Adrenal gland (tissue), 12 donors: ENCODE results near the gene PTH2R. TPM values are rescaled to one million over a fixed set of nuclear protein-coding genes. Genes with fewer than 3 reads are reported as not detected.
"Not testable (repeated sequence)": the region's sequence is repeated elsewhere in the genome, so short reads cannot be mapped to it uniquely, and the experiment has no call there.

Experiments
- DNase-seq, 7 donors: peaks; one replicate each; pipeline ENCODE4 v3.0.0-alpha.2; 2019 to 2020
- H3K27ac ChIP-seq, 5 donors: fragments of 200-600 bp; sonication (generic) in 4 of 5; 1 replicate in 3 of 5; 2 replicates in 2 of 5; pipeline versions ENCODE4 v1.5.1 to v1.8.0; 2016 to 2020; ENCODE audit warnings: mild to moderate bottlenecking in 1 of 5
- H3K27me3 ChIP-seq: fragments of 200-600 bp; 2 replicates; pipeline ENCODE4 v1.8.0; 2021
- H3K36me3 ChIP-seq, 2 donors: fragments of 200-600 bp; replicated peaks in 1 of 2; 1 replicate in 1 of 2; 2 replicates in 1 of 2; pipeline versions ENCODE4 v1.5.1 to v1.8.0; 2018 to 2022
- H3K4me1 ChIP-seq, 2 donors: fragments of 200-600 bp; replicated peaks in 1 of 2; 1 replicate in 1 of 2; 2 replicates in 1 of 2; pipeline versions ENCODE4 v1.5.1 to v1.8.0; 2018 to 2021
- H3K4me3 ChIP-seq, 4 donors: fragments of 200-600 bp; sonication (generic) in 3 of 4; one replicate each; pipeline ENCODE4 v1.5.1; 2016 to 2018
- H3K9me3 ChIP-seq, 3 donors: fragments of 200-600 bp; sonication (generic) in 1 of 3; replicated peaks in 1 of 3; 1 replicate in 2 of 3; 2 replicates in 1 of 3; pipeline versions ENCODE4 v1.5.1 to v1.8.0; 2016 to 2021
- CTCF ChIP-seq, 6 experiments: fragments of 450-650 bp in 4 of 6; fragments of 200-600 bp in 2 of 6; sonication (generic) in 1 of 6; IDR thresholded peaks; 1 replicate in 5 of 6; 2 replicates in 1 of 6; pipeline versions ENCODE4 v1.5.1 to v1.8.0; 2016 to 2021; ENCODE audit warnings: antibody characterized with exemption in 6 of 6, mild to moderate bottlenecking in 2 of 6, moderate library complexity in 1 of 6
- POLR2A ChIP-seq, 2 donors: fragments of 450-650 bp; IDR thresholded peaks; one replicate each; pipeline ENCODE4 v1.6.1; 2017; ENCODE audit warnings: antibody characterized with exemption in 2 of 2, mild to moderate bottlenecking in 2 of 2, moderate library complexity in 1 of 2
- WGBS, 4 donors: extraction: QIAGEN DNeasy Blood & Tissue Kit in 2 of 4; methylation state at CpG; one replicate each; pipeline versions ENCODE4 v1.1.5 to v1.1.7; 2013 to 2017; 5-methylcytosine and 5-hydroxymethylcytosine counted together
- intact Hi-C, 2 donors: fragments of 100-400 bp; cut with DNase I; formaldehyde crosslinking; loops; one replicate each; pipeline versions ENCODE4 v1.14.1 to v1.15.0; 2022 to 2023
- polyA plus RNA-seq, 3 donors: library from polyadenylated mRNA; stranded (reverse); fragments of 200-250 nt in 2 of 3; fragments of 350-450 nt in 1 of 3; fragmentation: Illumina TruSeq in 1 of 3; extraction: RNeasy Lipid Tissue Mini Kit (QIAGEN cat#74804) in 1 of 3; gene quantifications; one replicate each; pipeline ENCODE4 v1.2.3, GENCODE V29; 2013 to 2014
- total RNA-seq, 9 donors: library from RNA; depleted of rRNA in 4 of 9; stranded (reverse); fragments of >200 nt in 4 of 9; fragments of 120-200 nt in 1 of 9; fragmentation: NEBNext Ultra II Directional in 1 of 9; extraction: Animal tissue kit (Norgen Biotek cat#: 25700) in 1 of 9; gene quantifications; one replicate each; pipeline versions ENCODE4 v1.1.0 to v1.2.4, GENCODE V29; 2013 to 2023
- donor health status: healthy with polysubstance abuse.
- donor health status: Bipolar disorder and iron deficiency.
- donor health status: DM: yes; HTN: yes; CAD: no.
- donor health status: DM: no; HTN: no; CAD: no.
- donor health status: DM: no; HTN: no; CAD: no.
- donor health status: DM: yes; HTN: yes; CAD: no.

PTH2R gene
- total and polyA plus RNA-seq, 12 donors = 0.11 to 0.84 (median 0.28) TPM; not detected in 2

GRCh38 chr2:208509586-208509985 lies 103.0 kb downstream of the PTH2R start:
- H3K4me1 ChIP-seq = no peaks in the 10 kb centered on the region
- no peak overlapping the region for H3K4me3 ChIP-seq
- H3K36me3 ChIP-seq = no peaks in the 10 kb centered on the region
- H3K27ac ChIP-seq = no peak overlapping the region
- no peak for TF ChIP-seq CTCF (IDR thresholded peaks at IDR 0.05)
- no peak for TF ChIP-seq POLR2A (IDR thresholded peaks at IDR 0.05)
- intact Hi-C loops = no loop called here
- no peaks in the 10 kb centered on the region for H3K9me3 ChIP-seq
- H3K27me3 ChIP-seq = no peaks in the 10 kb centered on the region
- no peak for DNase-seq

- TF ChIP-seq POLR2A (IDR thresholded peaks at IDR 0.05) (no peak), CTCF (IDR thresholded peaks at IDR 0.05) (no peak)
- no peak for DNase-seq
- no peaks in the 10 kb centered on the region for H3K36me3 ChIP-seq
- intact Hi-C loops = no loop called here
- no peaks in the 10 kb centered on the region for H3K4me1 ChIP-seq
- WGBS, 4 donors = 66 to 78% (median 75%) methylated on average over 2 to 3 of the region's 3 CpGs
- no peaks in the 10 kb centered on the region for H3K9me3 ChIP-seq
- H3K27me3 ChIP-seq = no peaks in the 10 kb centered on the region
- H3K4me3 ChIP-seq = no peak overlapping the region
- no peak overlapping the region for H3K27ac ChIP-seq
Observed at GRCh38 chr2:208511016-208511415, 104.4 kb downstream of the PTH2R start.

GRCh38 chr2:208511573-208511972 lies 105.0 kb downstream of the PTH2R start:
- no peak for DNase-seq
- TF ChIP-seq CTCF (IDR thresholded peaks at IDR 0.05) = no peak
- TF ChIP-seq POLR2A (IDR thresholded peaks at IDR 0.05) = no peak
- no peak overlapping the region for H3K27ac ChIP-seq
- H3K9me3 ChIP-seq = no peaks in the 10 kb centered on the region
- WGBS, 4 donors = 61 to 78% (median 70%) methylated on average over 1 of the region's 1 CpG
- no peaks in the 10 kb centered on the region for H3K27me3 ChIP-seq
- intact Hi-C loops = no loop called here
- no peak overlapping the region for H3K4me3 ChIP-seq
- no peaks in the 10 kb centered on the region for H3K36me3 ChIP-seq
- H3K4me1 ChIP-seq = no peaks in the 10 kb centered on the region

- TF ChIP-seq POLR2A (IDR thresholded peaks at IDR 0.05) (no peak), CTCF (IDR thresholded peaks at IDR 0.05) (no peak)
- Histone ChIP-seq H3K27me3 (no peaks in the 10 kb centered on the region), H3K9me3 (no peaks in the 10 kb centered on the region), H3K4me3 (no peak overlapping the region), H3K36me3 (no peaks in the 10 kb centered on the region), H3K4me1 (no peaks in the 10 kb centered on the region), H3K27ac (no peak overlapping the region)
- WGBS, 4 donors = 75 to 100% (median 88%) methylated on average over 1 of the region's 1 CpG
- intact Hi-C loops = no loop called here
- no peak for DNase-seq
Observed at GRCh38 chr2:208515099-208515498, 108.5 kb downstream of the PTH2R start.

- H3K9me3 ChIP-seq, H3K27me3 ChIP-seq, intact Hi-C loops, DNase-seq, H3K4me1 ChIP-seq, H3K36me3 ChIP-seq, H3K4me3 ChIP-seq, H3K27ac ChIP-seq: not testable (repeated sequence)
Observed at GRCh38 chr2:208523069-208523468, 116.5 kb downstream of the PTH2R start.

- H3K9me3 ChIP-seq, intact Hi-C loops, H3K4me1 ChIP-seq, H3K4me3 ChIP-seq, H3K27me3 ChIP-seq, H3K36me3 ChIP-seq, H3K27ac ChIP-seq, DNase-seq: not testable (repeated sequence)
- WGBS, 4 donors = 51 to 71% (median 68%) methylated on average over 5 to 6 of the region's 6 CpGs
Observed at GRCh38 chr2:208525165-208525564, 118.6 kb downstream of the PTH2R start.
